GM12878 (cell line): ENCODE data around the gene EIF1AX. TPM values are rescaled to one million over a fixed set of nuclear protein-coding genes. Genes with fewer than 3 reads are reported as not detected.

Source experiments
- ATAC-seq: fragments of 200-7000 bp; cut with Tn5 transposase; 3 replicates; pipeline ENCODE4 v1.9.1; 2020; ENCODE audit warnings: mild to moderate bottlenecking, moderate library complexity
- BruUV-seq: library from RNA; stranded (reverse); fragments of 400-500 nt; replicated peaks from 2 replicates; lab custom pipeline; 2021; lab: Mats Ljungman, UMichigan
- CTCF ChIA-PET: fragments of 300-600 bp; sonication (Branson Sonifier 250); formaldehyde crosslinking; extraction: SDS; loops from one replicate; lab custom pipeline; 2021; ENCODE audit warnings: inconsistent platforms; lab: Yijun Ruan, JAX
- POLR2A ChIA-PET: fragments of 350-600 bp; formaldehyde crosslinking; extraction: SDS; loops from one replicate; lab custom pipeline; 2021; ENCODE audit warnings: inconsistent platforms; lab: Charles Lee
- RAD21 ChIA-PET: fragments of 300-600 bp; sonication (Branson Sonifier 250); formaldehyde crosslinking; loops from one replicate; lab custom pipeline; 2023; ENCODE audit warnings: antibody characterized with exemption; ENCODE audit not compliant: unreplicated experiment; lab: Charles Lee
- SMC1A ChIA-PET: fragments of 300-600 bp; sonication (Branson Sonifier 250); formaldehyde crosslinking; loops from one replicate; lab custom pipeline; 2023; ENCODE audit not compliant: unreplicated experiment, uncharacterized antibody; lab: Charles Lee
- DNase-seq: peaks from one replicate; pipeline ENCODE4 v3.0.0-alpha.2; 2011; ENCODE audit warnings: low read depth, low spot score
- FAIRE-seq: peaks from 3 replicates; lab custom pipeline; 2011; peaks lifted over from hg19 to GRCh38; lab: Jason Lieb, UNC
- H2AFZ ChIP-seq: 2 replicates; pipeline ENCODE4 v1.6.0; 2011; ENCODE audit warnings: low read depth, low read length, control low read depth; ENCODE audit not compliant: control insufficient read depth
- H3K27ac ChIP-seq: 2 replicates; pipeline ENCODE4 v1.5.1; 2011; ENCODE audit warnings: control low read depth; ENCODE audit not compliant: control insufficient read depth, insufficient read depth
- H3K27me3 ChIP-seq, 2 experiments: replicated peaks in 1 of 2; 2 replicates each; pipeline versions ENCODE4 v1.6.0 to v1.6.1; 2011; ENCODE audit warnings: low read length in 1 of 2; ENCODE audit not compliant: control insufficient read depth in 2 of 2, insufficient read depth in 2 of 2
- H3K36me3 ChIP-seq, 2 experiments: 2 replicates each; pipeline ENCODE4 v1.5.1; 2011; ENCODE audit warnings: low read length in 1 of 2; ENCODE audit not compliant: control insufficient read depth in 2 of 2, insufficient read depth in 2 of 2
- H3K4me1 ChIP-seq: 2 replicates; pipeline ENCODE4 v1.6.1; 2011; ENCODE audit warnings: mild to moderate bottlenecking, low read length, moderate library complexity, mixed read lengths; ENCODE audit not compliant: control insufficient read depth, insufficient read depth
- H3K4me2 ChIP-seq: 2 replicates; pipeline ENCODE4 v1.6.0; 2011; ENCODE audit warnings: control low read depth; ENCODE audit not compliant: control insufficient read depth, insufficient read depth
- H3K4me3 ChIP-seq: fragments of 200-600 bp; sonication (generic); 2 replicates; pipeline ENCODE4 v1.5.1; 2016
- H3K79me2 ChIP-seq: 2 replicates; pipeline ENCODE4 v1.6.0; 2011; ENCODE audit warnings: low read length; ENCODE audit not compliant: control insufficient read depth, insufficient read depth
- H3K9ac ChIP-seq: 2 replicates; pipeline ENCODE4 v1.8.0; 2011; ENCODE audit warnings: low read length, control low read depth, mixed read lengths; ENCODE audit not compliant: control insufficient read depth, insufficient read depth
- H3K9me3 ChIP-seq: replicated peaks from 3 replicates; pipeline ENCODE4 v1.5.1; 2011; ENCODE audit warnings: mild to moderate bottlenecking, low read length; ENCODE audit not compliant: control insufficient read depth, insufficient read depth
- H4K20me1 ChIP-seq: 2 replicates; pipeline ENCODE4 v1.6.0; 2011; ENCODE audit not compliant: control insufficient read depth, insufficient read depth
- CBFB ChIP-seq: IDR thresholded peaks from 2 replicates; pipeline ENCODE4 v1.6.1; 2016; ENCODE audit warnings: antibody characterized with exemption, low read depth
- CREB1 ChIP-seq: IDR thresholded peaks from 2 replicates; pipeline ENCODE4 v1.6.1; 2012; ENCODE audit warnings: low read depth, mild to moderate bottlenecking, inconsistent platforms
- EP300 ChIP-seq, 2 experiments: fragments of 150-350 bp in 1 of 2; IDR thresholded peaks; 2 replicates each; pipeline ENCODE4 v1.6.1; 2011 to 2012; ENCODE audit warnings: low read depth in 2 of 2, low read length in 2 of 2, borderline replicate concordance in 1 of 2, improper control_type of control experiment in 1 of 2, inconsistent platforms in 1 of 2; ENCODE audit not compliant: control insufficient read depth in 1 of 2
- GABPA ChIP-seq: IDR thresholded peaks from 2 replicates; pipeline ENCODE4 v1.6.1; 2014; ENCODE audit warnings: antibody characterized with exemption, low read depth, mild to moderate bottlenecking, inconsistent platforms
- IKZF1 ChIP-seq: fragments of 450-650 bp; conservative IDR thresholded peaks from 2 replicates; pipeline ENCODE4 v1.6.1; 2017; ENCODE audit warnings: antibody characterized with exemption, mild to moderate bottlenecking
- NRF1 ChIP-seq: conservative IDR thresholded peaks from 2 replicates; pipeline ENCODE4 v1.6.1; 2011; ENCODE audit warnings: mild to moderate bottlenecking, low read depth, low read length, improper control_type of control experiment
- SP1 ChIP-seq: IDR thresholded peaks from one replicate; pipeline ENCODE4 v1.6.1; 2011; ENCODE audit warnings: low read depth, low read length
- SUPT20H ChIP-seq: IDR thresholded peaks from 2 replicates; pipeline ENCODE4 v1.6.1; 2011; ENCODE audit warnings: low read depth, mild to moderate bottlenecking, low read length, moderate library complexity, borderline replicate concordance; ENCODE audit not compliant: control insufficient read depth
- WRNIP1 ChIP-seq: IDR thresholded peaks from 2 replicates; pipeline ENCODE4 v1.6.1; 2011; ENCODE audit warnings: low read depth, low read length, improper control_type of control experiment, borderline replicate concordance
- ZBED1 ChIP-seq: IDR thresholded peaks from 2 replicates; pipeline ENCODE4 v1.6.1; 2016; ENCODE audit warnings: borderline replicate concordance
- ZNF207 ChIP-seq: fragments of 450-650 bp; IDR thresholded peaks from 2 replicates; pipeline ENCODE4 v1.6.1; 2014; ENCODE audit warnings: antibody characterized with exemption, mild to moderate bottlenecking, borderline replicate concordance
- ZNF274 ChIP-seq: IDR thresholded peaks from one replicate; pipeline ENCODE4 v1.8.0; 2011; ENCODE audit not compliant: insufficient read length, insufficient read depth
- WGBS: methylation state at CpG from one replicate; pipeline ENCODE4 v1.1.6; 2016; ENCODE audit warnings: low lambda C conversion rate; ENCODE audit not compliant: insufficient replicate concordance, insufficient coverage; ENCODE audit errors: missing lambda C conversion rate; 5-methylcytosine and 5-hydroxymethylcytosine counted together
- in situ Hi-C: fragments of 300-500 bp; cut with MboI; formaldehyde crosslinking; loops from 9 replicates; pipeline ENCODE4 v1.14.3; 2018; ENCODE audit warnings: mixed read lengths
- intact Hi-C: fragments of 100-400 bp; cut with micrococcal nuclease; formaldehyde crosslinking; loops from one replicate; pipeline ENCODE4 v1.14.2; 2022; ENCODE audit not compliant: unreplicated experiment
- polyA plus RNA-seq, 11 experiments: library from polyadenylated mRNA; depleted of rRNA in 4 of 11; unstranded in 6 of 11; stranded (reverse) in 5 of 11; fragments of >200 nt; fragmentation: Nextera tagmentation in 4 of 11; fragmentation: Illumina TruSeq in 1 of 11; extraction: Ambion mirVana in 4 of 11; extraction: Trizol in 1 of 11; gene quantifications; 1 replicate in 1 of 11; 2 replicates in 10 of 11; pipeline versions ENCODE4 v1.2.1 to v1.2.3, GENCODE V29; 2011 to 2016; ENCODE audit warnings: inconsistent platforms in 2 of 11, missing spikeins in 2 of 11, low read depth in 1 of 11
- total RNA-seq, 4 experiments: library from RNA; depleted of rRNA in 3 of 4; stranded (reverse); fragments of >200 nt in 3 of 4; fragmentation: Illumina TruSeq in 1 of 4; extraction: Trizol in 1 of 4; gene quantifications; 2 replicates each; pipeline versions ENCODE4 v1.2.1 to v1.2.3, GENCODE V29; 2013 to 2021
- TF ChIP-seq, protein P1 (sequence below): IDR thresholded peaks from 2 replicates; pipeline ENCODE4 v1.6.1; 2011; ENCODE audit warnings: low read depth, low read length, improper control_type of control experiment, borderline replicate concordance
- TF ChIP-seq, protein P2 (sequence below): fragments of 150-350 bp; IDR thresholded peaks from 2 replicates; pipeline ENCODE4 v1.6.1; 2016; ENCODE audit warnings: low read depth, low read length
- TF ChIP-seq, protein P3 (sequence below), 3 experiments: IDR thresholded peaks in 2 of 3; conservative IDR thresholded peaks in 1 of 3; 2 replicates each; pipeline ENCODE4 v1.5.1; 2011; ENCODE audit warnings: low read depth in 3 of 3, low read length in 3 of 3, mild to moderate bottlenecking in 3 of 3, control low read depth in 2 of 3, moderate library complexity in 2 of 3, inconsistent platforms in 1 of 3, mixed read lengths in 1 of 3; ENCODE audit not compliant: control insufficient read depth in 2 of 3, insufficient read depth in 1 of 3; ENCODE audit errors: extremely low read depth in 1 of 3
- TF ChIP-seq, protein P4 (sequence below): fragments of 450-650 bp; IDR thresholded peaks from 2 replicates; pipeline ENCODE4 v1.6.1; 2017; ENCODE audit warnings: low read depth, mild to moderate bottlenecking, moderate library complexity

The EIF1AX gene
- total and polyA plus RNA-seq, 10 of the 15 experiments (the other 5 are each of a cell fraction or from before 2014, with no cell fraction given): 51.2 to 251 (median 86.6) TPM

DNA sequence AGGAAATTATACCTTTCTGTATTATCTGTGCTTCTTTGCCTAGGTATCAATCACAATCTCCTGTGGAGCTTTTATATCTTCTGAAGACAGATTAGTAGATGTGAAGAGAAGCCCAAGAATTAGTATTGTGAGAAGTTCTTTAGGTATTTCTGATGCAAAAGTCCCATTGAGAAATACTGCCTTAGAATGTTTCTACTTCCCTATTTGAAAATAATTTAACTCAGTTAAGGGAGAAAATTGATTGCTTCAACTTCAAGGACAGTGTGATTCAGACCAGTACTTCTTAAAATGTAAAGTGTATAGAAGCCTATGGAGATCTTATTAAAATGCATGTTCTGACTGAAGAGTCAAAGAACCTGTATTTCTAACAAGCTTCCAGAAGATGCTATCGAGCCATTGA, 9.0 kb downstream of the EIF1AX start:
- DNase-seq: no peak
- Histone ChIP-seq H2AFZ (no peak overlapping the region), H3K4me3 (no peak overlapping the region), H3K4me1 (no peaks in the 10 kb centered on the region), H3K9me3 (no peaks in the 10 kb centered on the region), H4K20me1 (no peaks in the 10 kb centered on the region), H3K4me2 (no peak overlapping the region), H3K9ac (no peak overlapping the region), H3K27me3 (no peaks in the 10 kb centered on the region), H3K36me3 (peaks cover 0 to 40% of the 10 kb centered on the region in 2 experiments), H3K79me2 (peaks cover 8% of the 10 kb centered on the region), H3K27ac (no peak overlapping the region)
- FAIRE-seq: no peak
- intact Hi-C loops: loop anchor here (5.0 kb wide), 1 partner anchor 220 kb away; no protein-coding TSS in a partner anchor
- 70% methylated on average over 1 of the region's 1 CpG for WGBS
- in situ Hi-C loops: no loop called here
- BruUV-seq: no TSS peak
- ChIA-PET CTCF (interaction anchor here (0.7 to 2.4 kb wide), 5 partner anchors 9 to 388 kb away, joined by 3 to 6 read pairs (median 3); partner anchors contain the start of gene EIF1AX), SMC1A (interaction anchor here (0.9 to 1.8 kb wide), 3 partner anchors 12 to 228 kb away, joined by 4 to 7 read pairs (median 4); no protein-coding TSS in a partner anchor), POLR2A (interaction anchor here (0.6 kb wide), 1 partner anchor 222 kb away, joined by 3 read pairs; no protein-coding TSS in a partner anchor), RAD21 (interaction anchor here (0.9 to 1.2 kb wide), 3 partner anchors 9 to 386 kb away, joined by 3 to 4 read pairs (median 3); partner anchors contain the start of gene EIF1AX)
- ATAC-seq: peak; percentile 10; the same call in 1 of the 3 replicates
- TF ChIP-seq CREB1: no peak
- TF ChIP-seq IKZF1: no peak
- TF ChIP-seq, protein P1, sequence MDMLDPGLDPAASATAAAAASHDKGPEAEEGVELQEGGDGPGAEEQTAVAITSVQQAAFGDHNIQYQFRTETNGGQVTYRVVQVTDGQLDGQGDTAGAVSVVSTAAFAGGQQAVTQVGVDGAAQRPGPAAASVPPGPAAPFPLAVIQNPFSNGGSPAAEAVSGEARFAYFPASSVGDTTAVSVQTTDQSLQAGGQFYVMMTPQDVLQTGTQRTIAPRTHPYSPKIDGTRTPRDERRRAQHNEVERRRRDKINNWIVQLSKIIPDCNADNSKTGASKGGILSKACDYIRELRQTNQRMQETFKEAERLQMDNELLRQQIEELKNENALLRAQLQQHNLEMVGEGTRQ: no peak
- TF ChIP-seq ZBED1: no peak
- TF ChIP-seq, protein P2, sequence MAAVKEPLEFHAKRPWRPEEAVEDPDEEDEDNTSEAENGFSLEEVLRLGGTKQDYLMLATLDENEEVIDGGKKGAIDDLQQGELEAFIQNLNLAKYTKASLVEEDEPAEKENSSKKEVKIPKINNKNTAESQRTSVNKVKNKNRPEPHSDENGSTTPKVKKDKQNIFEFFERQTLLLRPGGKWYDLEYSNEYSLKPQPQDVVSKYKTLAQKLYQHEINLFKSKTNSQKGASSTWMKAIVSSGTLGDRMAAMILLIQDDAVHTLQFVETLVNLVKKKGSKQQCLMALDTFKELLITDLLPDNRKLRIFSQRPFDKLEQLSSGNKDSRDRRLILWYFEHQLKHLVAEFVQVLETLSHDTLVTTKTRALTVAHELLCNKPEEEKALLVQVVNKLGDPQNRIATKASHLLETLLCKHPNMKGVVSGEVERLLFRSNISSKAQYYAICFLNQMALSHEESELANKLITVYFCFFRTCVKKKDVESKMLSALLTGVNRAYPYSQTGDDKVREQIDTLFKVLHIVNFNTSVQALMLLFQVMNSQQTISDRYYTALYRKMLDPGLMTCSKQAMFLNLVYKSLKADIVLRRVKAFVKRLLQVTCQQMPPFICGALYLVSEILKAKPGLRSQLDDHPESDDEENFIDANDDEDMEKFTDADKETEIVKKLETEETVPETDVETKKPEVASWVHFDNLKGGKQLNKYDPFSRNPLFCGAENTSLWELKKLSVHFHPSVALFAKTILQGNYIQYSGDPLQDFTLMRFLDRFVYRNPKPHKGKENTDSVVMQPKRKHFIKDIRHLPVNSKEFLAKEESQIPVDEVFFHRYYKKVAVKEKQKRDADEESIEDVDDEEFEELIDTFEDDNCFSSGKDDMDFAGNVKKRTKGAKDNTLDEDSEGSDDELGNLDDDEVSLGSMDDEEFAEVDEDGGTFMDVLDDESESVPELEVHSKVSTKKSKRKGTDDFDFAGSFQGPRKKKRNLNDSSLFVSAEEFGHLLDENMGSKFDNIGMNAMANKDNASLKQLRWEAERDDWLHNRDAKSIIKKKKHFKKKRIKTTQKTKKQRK: no peak
- TF ChIP-seq ZNF207: no peak
- no peak for TF ChIP-seq NRF1
- TF ChIP-seq WRNIP1: no peak
- TF ChIP-seq EP300 (IDR thresholded peaks at IDR 0.05; ENCODE audit: borderline replicate concordance in 1 of 2, control insufficient read depth in 1 of 2, low read depth in 2 of 2, low read length in 2 of 2): no peak
- no peak for TF ChIP-seq GABPA
- no peak for TF ChIP-seq CBFB
- TF ChIP-seq, protein P3, sequence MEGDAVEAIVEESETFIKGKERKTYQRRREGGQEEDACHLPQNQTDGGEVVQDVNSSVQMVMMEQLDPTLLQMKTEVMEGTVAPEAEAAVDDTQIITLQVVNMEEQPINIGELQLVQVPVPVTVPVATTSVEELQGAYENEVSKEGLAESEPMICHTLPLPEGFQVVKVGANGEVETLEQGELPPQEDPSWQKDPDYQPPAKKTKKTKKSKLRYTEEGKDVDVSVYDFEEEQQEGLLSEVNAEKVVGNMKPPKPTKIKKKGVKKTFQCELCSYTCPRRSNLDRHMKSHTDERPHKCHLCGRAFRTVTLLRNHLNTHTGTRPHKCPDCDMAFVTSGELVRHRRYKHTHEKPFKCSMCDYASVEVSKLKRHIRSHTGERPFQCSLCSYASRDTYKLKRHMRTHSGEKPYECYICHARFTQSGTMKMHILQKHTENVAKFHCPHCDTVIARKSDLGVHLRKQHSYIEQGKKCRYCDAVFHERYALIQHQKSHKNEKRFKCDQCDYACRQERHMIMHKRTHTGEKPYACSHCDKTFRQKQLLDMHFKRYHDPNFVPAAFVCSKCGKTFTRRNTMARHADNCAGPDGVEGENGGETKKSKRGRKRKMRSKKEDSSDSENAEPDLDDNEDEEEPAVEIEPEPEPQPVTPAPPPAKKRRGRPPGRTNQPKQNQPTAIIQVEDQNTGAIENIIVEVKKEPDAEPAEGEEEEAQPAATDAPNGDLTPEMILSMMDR (IDR thresholded peaks at IDR 0.05 in 2 of 3, conservative IDR thresholded peaks at IDR 0.05 in 1 of 3; ENCODE audit: control insufficient read depth in 2 of 3, extremely low read depth in 1 of 3, insufficient read depth in 1 of 3, low read depth in 3 of 3, low read length in 3 of 3): no peak
- TF ChIP-seq, protein P4, sequence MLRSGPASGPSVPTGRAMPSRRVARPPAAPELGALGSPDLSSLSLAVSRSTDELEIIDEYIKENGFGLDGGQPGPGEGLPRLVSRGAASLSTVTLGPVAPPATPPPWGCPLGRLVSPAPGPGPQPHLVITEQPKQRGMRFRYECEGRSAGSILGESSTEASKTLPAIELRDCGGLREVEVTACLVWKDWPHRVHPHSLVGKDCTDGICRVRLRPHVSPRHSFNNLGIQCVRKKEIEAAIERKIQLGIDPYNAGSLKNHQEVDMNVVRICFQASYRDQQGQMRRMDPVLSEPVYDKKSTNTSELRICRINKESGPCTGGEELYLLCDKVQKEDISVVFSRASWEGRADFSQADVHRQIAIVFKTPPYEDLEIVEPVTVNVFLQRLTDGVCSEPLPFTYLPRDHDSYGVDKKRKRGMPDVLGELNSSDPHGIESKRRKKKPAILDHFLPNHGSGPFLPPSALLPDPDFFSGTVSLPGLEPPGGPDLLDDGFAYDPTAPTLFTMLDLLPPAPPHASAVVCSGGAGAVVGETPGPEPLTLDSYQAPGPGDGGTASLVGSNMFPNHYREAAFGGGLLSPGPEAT: no peak
- no peak for TF ChIP-seq SP1
- no peak for TF ChIP-seq SUPT20H
- no peak for TF ChIP-seq ZNF274
